ENCODE measurements around the gene FABP3.
"Not testable (repeated sequence)": the region's sequence is repeated elsewhere in the genome, so short reads cannot be mapped to it uniquely, and the experiment has no call there.

The FABP3 gene

GRCh38 chr1:31398246-31398645, 25.4 kb upstream of the FABP3 start:
- no peak for DNase-seq (ENCODE audit: low read depth in 3 of 3)

GRCh38 chr1:31397360-31398095, 24.7 kb upstream of the FABP3 start:
- no peak for DNase-seq (ENCODE audit: low read depth in 3 of 3)

- no peak for DNase-seq (ENCODE audit: low read depth in 3 of 3)
Observed at GRCh38 chr1:31396633-31397351, 23.9 kb upstream of the FABP3 start.

GRCh38 chr1:31394584-31395193, 21.8 kb upstream of the FABP3 start:
- DNase-seq (ENCODE audit: low read depth in 3 of 3), result peak; percentile 65 to 82 (median 69)

- no peak for DNase-seq (ENCODE audit: low read depth in 3 of 3)
Observed at GRCh38 chr1:31393463-31393862, 20.6 kb upstream of the FABP3 start.

DNA sequence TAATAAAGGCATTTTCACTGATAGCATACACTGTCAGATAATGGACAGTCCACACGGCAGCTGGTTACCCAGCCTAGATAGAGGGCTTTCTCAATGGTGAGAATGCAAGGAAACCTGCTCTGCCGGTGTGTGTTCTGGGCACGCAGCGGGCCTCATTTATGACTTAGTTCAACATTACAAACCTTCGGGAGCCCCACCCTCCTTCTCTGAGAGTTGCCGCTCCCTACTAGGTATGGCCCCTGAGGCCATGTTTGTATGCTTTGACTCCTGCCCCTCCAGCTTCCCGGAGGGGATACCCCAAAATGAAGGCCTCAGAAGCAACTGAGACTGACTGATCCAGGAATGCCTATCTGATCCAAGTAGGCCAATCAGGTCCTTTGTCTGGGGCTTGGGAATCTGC, 17.2 kb upstream of the FABP3 start:
- DNase-seq (ENCODE audit: low read depth in 3 of 3), result no peak

- DNase-seq (ENCODE audit: low read depth in 3 of 3), result no peak
Observed at GRCh38 chr1:31389616-31390015, 16.7 kb upstream of the FABP3 start.

GRCh38 chr1:31387612-31388011, 14.7 kb upstream of the FABP3 start:
- DNase-seq (ENCODE audit: low read depth in 3 of 3), result no peak

GRCh38 chr1:31386576-31387243, 13.8 kb upstream of the FABP3 start:
- DNase-seq (ENCODE audit: low read depth in 3 of 3), result not testable (repeated sequence)

DNA sequence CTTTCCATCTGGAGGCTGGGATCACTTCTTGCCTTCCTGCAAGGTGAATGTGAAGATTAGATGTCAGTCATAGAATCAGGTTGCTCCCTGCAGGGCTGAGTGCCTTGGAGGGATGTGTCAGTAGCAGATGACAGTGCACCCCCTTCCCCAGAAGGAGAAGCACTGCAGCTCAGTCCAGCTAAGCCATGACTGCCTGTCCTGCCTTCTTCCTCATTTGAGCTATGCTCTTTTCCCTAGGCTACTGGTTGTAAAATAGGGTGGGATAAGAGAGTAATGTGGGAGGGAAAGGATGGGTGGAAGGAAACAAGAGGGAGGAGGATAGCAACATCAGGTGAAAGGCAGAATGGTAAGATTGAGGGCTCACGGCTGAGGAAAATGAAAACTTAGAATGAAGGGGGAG, 11.1 kb upstream of the FABP3 start:
- DNase-seq (ENCODE audit: low read depth in 3 of 3), result no peak

DNA sequence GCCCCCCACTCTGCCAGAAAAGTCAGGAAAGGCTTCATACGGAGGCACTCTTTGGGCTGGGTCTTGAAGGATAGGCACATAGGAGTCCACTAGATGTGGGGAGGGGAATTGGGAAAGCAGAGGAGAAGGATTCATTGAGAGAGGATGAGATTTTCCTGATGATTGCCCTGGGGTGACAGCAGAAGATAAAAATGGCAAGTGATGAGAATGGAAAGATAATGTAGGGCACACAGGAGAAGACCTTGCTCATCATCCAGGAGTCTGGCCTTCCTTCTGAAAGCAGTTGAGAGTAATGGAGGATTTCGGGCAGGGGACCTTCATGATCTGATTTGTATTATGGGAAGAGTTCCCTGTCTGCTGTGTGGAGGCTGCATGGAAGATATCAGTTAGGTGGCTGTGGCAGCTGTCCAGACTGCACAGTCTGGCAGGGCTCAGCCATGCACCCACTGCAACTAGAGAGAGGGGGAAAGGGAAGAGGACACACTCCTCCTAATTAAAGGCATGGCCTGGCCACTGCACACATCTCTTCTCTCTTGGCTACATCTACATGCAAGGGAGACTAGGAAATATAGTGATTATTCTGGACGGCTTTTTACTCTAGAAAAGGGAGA, 9.6 kb upstream of the FABP3 start:
- no peak for DNase-seq (ENCODE audit: low read depth in 3 of 3)

DNA sequence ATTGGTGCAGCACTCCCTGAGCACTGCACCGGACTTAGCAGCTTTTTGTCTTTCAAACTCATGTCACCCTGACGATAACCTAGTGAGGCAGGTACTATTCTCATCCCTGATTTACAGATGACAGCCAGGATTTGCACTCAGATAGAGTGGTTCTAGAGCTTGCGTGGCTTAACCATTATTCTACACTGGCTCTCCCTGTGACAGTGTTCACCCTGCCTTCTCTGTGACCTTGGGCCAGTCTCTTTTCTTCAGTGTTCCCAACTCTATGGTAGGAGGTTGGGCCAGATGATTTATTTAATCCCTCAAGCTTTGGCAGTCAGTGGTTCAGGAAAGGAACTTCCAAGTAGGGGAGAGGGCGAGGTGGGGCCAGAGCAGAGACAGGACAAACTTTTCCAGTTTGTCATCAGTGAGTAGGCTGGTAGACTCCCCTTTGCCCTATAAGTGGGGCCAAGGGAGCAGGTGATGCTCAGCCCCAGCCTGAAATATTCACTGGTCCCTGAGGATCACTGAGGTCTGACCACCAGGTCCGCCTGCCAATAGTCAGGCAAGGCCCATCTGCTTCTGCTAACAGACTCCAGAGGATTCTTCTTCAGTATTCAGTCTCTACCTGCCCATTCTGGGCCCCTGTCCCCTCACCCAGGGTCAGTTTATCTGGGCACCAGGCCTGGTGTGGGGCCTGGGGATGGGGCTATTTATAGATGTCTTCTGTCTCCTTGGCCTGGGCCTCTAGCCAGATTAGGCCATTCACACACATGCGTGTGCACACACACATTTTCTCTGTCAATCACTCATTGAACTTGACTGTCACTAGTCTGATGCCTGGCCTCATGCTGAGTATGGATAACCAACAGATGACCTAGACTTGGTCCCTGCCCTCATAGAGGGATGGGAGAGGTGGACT, 8.8 kb upstream of the FABP3 start:
- DNase-seq (ENCODE audit: low read depth in 3 of 3), result no peak

DNA sequence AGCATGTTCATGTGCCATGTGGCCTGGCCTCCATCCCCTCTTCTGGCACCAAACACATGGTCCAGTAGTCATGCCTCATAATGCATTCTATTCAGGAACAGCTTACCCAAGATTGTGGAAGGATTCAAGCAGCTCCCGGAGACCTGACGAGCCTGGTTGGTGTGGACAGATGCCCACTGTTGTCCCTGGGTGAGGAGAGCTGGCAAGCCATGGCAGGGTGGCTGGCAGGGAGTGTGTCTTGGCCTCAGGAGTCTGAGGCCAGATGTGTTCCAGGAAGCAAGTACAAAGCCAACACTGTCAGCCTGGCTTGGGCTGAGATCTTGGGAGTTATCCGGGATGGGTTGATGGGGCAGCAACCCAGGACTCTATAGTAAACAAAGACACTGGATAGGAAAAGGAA, 7.3 kb upstream of the FABP3 start:
- DNase-seq (ENCODE audit: low read depth in 3 of 3), result no peak

GRCh38 chr1:31378001-31378400, 5.1 kb upstream of the FABP3 start:
- DNase-seq (ENCODE audit: low read depth in 3 of 3), result no peak

- no peak for DNase-seq (ENCODE audit: low read depth in 3 of 3)
Observed at GRCh38 chr1:31377364-31377863, 4.5 kb upstream of the FABP3 start.

DNA sequence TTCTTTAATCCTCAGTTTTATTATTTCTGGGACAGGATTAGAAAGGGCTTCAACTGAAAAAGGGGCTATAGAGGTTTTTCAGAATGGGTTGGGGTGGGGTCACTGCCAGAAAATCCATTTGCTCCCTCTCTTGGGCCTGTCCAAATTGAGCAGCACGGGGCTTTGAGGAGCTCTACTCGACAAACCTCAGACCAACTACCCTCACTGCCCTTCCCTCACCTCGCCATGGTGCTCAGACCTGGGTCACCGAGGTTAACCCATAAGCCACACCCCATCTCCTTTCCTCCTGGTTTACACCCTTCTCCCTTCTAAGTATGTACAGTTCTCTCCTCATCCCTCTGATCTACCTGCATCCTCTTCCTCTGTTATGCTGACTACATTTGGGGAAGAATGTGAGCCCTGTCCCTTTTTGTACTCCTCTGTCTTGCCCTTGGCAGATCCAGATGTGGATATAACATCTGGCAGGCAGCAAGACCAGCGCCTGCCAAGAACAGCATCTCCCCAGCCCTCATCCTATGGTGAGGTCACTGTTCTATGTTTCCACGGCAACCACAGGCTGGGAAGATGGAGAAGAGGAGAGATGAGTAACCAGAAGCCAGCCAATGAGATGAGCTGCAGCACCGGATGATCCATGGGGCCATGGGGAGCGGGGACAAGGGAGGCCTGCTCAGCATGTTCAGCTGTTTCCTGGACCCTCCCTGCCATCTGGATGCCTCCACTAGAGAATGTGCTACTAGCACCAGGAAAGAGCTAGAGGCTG, 3.7 kb upstream of the FABP3 start:
- DNase-seq (ENCODE audit: low read depth in 3 of 3), result no peak

DNA sequence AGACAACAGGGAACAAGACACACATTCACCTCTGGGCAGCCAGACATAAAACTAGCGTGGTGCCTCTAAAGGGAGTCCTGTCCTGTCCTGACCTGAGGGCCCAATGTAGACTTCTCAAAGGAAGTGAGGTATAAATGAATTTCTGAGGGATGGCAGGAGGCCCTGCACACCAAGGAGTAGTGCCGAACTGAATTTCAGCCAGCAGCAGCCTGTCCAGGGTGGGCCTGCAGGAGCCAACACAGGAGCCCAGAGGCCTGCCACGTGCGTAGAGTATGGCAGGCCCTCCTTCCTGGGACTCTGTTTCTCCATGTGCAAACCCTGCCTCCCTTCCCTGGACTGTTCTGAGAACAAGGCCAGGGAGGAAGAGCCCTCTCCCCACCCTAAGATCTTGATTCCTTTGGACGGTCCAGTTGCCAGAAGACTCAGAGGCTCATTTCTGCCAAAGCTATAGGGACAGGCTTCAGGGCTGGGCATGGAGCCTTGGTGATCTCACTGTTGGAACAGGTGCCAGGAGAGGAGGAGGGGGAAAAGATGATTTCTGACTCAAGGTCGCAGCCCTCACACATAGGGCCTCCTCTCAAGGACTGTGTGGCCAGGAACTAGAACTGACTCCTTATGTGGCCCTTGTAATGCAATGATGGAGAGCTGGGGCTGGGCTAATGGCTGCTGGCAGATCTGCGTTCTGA, 1.8 kb upstream of the FABP3 start:
- DNase-seq (ENCODE audit: low read depth in 3 of 3), result no peak

GRCh38 chr1:31373897-31374486, 1.1 kb upstream of the FABP3 start:
- no peak for DNase-seq (ENCODE audit: low read depth in 3 of 3)

- DNase-seq (ENCODE audit: low read depth in 3 of 3), result no peak
Observed at GRCh38 chr1:31372751-31373055, 173 bp downstream of the FABP3 start.
